ENCODE data around the gene SHISAL1.

The SHISAL1 gene

DNA sequence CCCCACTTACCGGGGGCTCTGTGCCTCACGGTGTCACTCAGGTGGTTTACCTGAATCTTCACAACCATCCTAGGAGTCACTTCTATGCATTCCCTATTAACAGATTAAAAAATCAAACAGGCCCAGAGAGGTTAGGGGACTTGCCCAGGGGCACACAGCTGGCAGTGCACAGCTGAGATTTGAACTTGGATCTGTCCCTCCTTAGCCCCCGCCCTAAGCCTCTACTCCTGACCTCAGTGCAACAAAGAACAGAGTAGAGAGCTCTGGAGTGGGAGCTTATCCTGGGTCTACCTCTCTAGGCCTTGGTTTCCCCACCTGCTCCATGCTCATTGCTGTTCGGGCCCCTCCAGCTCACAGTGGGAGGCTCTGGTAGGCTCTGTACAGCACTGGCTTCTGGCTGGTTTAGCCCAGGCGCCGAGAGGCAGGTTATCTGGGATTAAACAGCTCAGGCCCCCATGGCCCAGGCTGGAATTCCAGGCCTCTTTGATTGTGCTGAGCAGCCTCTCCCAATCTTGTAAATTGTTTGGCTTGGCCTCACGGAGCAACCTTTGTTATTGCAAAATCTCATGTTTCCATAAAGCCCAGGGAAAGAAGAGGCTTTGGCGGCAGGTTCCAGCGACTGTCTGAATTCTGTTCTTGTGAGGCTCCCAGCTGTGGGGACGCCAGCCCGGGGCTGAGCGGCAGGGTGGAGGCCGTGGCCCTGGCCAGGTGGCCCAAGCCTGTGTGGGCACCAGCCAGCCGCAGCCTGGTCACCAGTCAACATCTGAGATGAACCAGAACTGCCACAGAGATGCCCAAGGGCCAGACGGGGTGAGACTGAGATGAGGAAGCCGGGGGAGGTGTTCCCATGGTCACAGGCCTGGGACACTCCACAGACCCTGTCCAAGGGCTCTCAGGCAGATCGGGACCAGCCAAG, 28.9 kb upstream of the SHISAL1 start:
- DNase-seq = no peak

DNA sequence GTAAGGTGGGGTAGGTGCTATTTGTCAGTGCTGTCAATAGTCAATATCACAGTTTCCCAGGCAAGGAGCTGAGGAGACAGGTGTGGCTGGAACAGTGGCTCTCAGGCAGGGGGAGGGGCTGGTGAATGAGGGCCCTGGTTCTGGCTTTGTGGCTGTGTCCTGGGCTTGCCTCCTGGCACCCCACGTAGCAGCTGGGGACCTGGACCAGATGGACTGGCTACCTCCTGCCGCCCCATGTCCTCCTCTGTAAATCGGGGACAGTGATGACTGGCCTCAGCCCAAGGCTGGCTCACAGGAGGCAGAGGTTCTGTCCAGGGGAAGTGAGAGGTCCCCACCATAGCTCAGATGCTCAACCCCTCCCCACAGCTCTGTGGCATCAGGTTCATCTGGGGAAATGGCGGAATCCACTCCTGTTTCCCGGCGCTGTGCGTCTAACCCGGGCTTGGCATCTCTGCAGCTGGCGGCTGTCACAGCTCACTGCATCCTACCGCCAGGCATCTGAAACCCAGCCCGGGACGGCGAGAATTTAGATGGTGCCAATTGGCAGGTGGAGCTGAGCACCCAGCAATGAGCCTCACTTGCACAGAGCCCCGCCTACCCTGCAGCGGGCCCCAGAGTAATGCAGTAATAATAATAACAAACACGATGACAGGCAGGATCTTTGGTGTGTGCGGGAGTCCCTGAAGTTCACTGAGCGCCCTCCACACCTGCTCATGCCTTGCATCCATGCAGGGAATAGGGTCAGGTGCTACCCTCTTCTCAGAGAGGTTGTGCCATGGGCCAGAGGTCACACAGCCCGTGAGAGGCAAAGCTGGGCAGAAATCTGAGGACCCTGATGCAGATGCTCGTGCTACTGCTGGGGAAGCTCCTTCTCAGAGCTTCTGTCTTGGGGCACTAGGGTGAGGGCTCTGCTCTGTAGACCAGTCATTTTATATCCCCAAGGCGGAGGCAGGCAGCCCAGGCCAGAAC, 27.8 kb upstream of the SHISAL1 start:
- no peak for DNase-seq

- DNase-seq = no peak
These were observed 26.2 kb upstream of the SHISAL1 start for GRCh38 chr22:44338906-44339305.

DNA sequence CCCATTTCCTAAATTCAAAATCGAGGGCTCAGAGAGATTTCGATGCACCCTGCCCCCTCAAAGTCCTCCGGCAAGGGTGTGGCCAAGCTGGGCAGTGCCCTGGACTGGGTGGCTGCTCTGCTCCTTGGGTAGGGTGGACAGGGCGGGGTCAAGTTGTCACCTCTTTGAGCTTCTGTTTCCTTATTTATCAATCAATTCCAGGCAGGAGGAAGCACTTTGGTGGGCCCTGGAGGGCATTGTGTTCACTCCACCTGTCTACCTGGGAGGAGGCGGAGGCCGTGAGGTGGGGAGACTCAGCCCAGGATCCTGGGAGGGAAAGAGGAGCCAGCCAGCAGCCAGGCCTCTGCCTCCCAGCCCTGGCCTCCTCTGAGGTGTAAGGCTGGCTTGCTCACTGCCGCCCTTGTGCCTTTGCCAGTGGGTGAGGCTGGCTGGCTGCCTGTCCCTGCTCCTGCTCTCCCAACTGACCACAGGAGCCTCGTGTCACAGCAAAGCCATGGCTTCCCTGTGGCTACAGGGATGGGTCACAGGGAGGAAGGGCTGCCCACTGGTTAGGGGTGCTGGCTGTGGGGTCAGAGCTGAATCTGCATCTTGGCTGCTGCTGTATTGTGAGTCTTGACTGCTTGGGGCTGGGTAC, 25.5 kb upstream of the SHISAL1 start:
- no peak for DNase-seq

DNA sequence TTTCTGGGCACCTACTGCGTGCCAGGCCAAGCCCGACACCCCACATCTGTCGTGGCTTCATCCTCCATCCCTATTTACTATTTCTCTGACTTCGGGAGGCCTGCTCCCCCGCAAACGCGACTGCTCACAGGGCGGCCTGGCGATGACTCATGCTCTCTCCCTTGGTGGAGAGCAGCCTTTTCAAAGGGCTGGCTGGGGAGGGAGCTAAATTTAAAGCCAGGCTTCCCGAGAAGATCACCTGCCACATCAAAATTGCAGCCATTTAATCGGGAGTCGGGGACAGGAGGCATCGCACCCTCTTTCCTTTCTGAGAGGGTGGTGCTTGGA, 24.9 kb upstream of the SHISAL1 start:
- DNase-seq = no peak

GRCh38 chr22:44336962-44337677, 24.4 kb upstream of the SHISAL1 start:
- no peak for DNase-seq

GRCh38 chr22:44335903-44336803, 23.4 kb upstream of the SHISAL1 start:
- no peak for DNase-seq

- DNase-seq = no peak
These were observed 22.5 kb upstream of the SHISAL1 start for GRCh38 chr22:44335066-44335839.

GRCh38 chr22:44333847-44334635, 21.3 kb upstream of the SHISAL1 start:
- no peak for DNase-seq

GRCh38 chr22:44332946-44333345, 20.2 kb upstream of the SHISAL1 start:
- no peak for DNase-seq

GRCh38 chr22:44331881-44332714, 19.3 kb upstream of the SHISAL1 start:
- no peak for DNase-seq

GRCh38 chr22:44330744-44331660, 18.3 kb upstream of the SHISAL1 start:
- DNase-seq = no peak

GRCh38 chr22:44330188-44330743, 17.5 kb upstream of the SHISAL1 start:
- no peak for DNase-seq

DNA sequence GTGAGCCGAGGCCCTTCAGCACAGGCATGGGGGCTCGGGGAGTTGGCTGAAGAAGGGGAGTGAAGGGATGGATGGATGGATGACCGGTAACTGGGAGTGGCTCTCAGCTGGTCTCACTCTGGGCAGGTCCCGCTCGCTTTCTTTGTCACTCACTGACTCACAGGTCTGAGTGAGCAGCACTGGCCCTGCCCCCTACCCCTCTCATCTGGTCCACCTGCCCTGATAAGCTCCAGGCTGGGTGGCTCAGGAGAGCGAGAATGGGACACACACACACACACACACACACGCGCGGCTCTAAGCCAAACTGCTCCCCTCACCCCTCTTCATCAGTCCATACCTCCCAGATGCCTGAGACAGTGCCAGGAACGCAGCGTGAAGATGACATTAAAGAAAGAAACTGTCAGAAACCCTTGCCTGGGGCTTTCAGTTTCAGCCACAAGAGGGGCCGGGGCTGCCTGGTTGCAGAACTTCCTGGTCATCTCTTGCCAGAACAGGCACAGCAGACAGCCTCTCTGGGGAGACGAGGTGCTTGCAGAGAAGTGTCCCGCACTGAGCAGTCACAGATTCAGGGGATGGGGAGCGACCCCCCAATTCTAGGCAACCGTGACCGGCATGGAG, 16.5 kb upstream of the SHISAL1 start:
- no peak for DNase-seq

- DNase-seq = no peak
These were observed 16.0 kb upstream of the SHISAL1 start for GRCh38 chr22:44328762-44329161.

- no peak for DNase-seq
These were observed 15.6 kb upstream of the SHISAL1 start for GRCh38 chr22:44328326-44328725.

DNA sequence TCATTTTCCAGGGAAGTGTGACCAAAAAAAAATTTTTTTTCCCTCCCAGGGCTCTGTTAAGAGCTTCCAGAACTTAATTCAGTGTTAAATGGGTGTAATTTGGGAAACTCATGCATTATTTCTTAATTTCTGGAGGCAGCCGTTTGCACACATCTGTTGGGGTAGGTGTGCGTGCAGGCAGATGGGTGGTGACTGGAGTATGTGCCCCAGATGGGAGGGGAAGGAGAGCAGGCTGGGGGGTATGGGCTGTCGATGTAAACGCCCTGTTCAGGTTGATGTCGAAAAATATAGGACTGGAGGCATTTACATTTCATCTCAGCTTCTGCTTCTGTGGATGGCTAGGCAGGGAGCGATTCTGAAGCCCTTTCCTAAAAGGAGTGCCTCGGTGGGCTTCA, 13.7 kb upstream of the SHISAL1 start:
- no peak for DNase-seq
